HepG2 (cell line): Measurements from ENCODE around the gene NOX3. TPM values are rescaled to one million over a fixed set of nuclear protein-coding genes. Genes with fewer than 3 reads are reported as not detected.
A peak's percentile ranks its signal among the peaks of the same experiment; 100 is the strongest.

Source experiments
- ATAD3A ChIP-seq: sonication (generic); formaldehyde crosslinking; IDR thresholded peaks from 2 replicates; pipeline ENCODE4 v1.4.0; 2020; ENCODE audit warnings: missing genetic modification reagents
- BRCA1 ChIP-seq: sonication (generic); formaldehyde crosslinking; IDR thresholded peaks from 2 replicates; pipeline ENCODE4 v1.4.0; 2020; ENCODE audit warnings: missing genetic modification reagents
- CREB1 ChIP-seq, 2 experiments: fragments of 450-650 bp in 1 of 2; IDR thresholded peaks; 2 replicates each; pipeline ENCODE4 v1.6.1; 2016 to 2017; ENCODE audit warnings: control low read depth in 1 of 2, mild to moderate bottlenecking in 1 of 2, missing compliant biosample characterization in 1 of 2, missing genetic modification characterization in 1 of 2
- EEA1 ChIP-seq: sonication (generic); formaldehyde crosslinking; IDR thresholded peaks from 2 replicates; pipeline ENCODE4 v1.5.1; 2020; ENCODE audit warnings: mild to moderate bottlenecking, missing genetic modification reagents, borderline replicate concordance
- ESRRA ChIP-seq: sonication (generic); formaldehyde crosslinking; IDR thresholded peaks from 2 replicates; pipeline ENCODE4 v1.5.1; 2020; ENCODE audit warnings: mild to moderate bottlenecking, low read depth, missing genetic modification reagents
- HNF4G ChIP-seq, 2 experiments: sonication (generic) in 1 of 2; formaldehyde crosslinking in 1 of 2; IDR thresholded peaks; 2 replicates each; pipeline versions ENCODE4 v1.4.0 to v1.6.1; 2011 to 2020; ENCODE audit warnings: borderline replicate concordance in 2 of 2, low read depth in 2 of 2, mild to moderate bottlenecking in 2 of 2, low read length in 1 of 2, missing genetic modification reagents in 1 of 2, moderate library complexity in 1 of 2
- KAT2B ChIP-seq: fragments of 150-350 bp; IDR thresholded peaks from 2 replicates; pipeline ENCODE4 v1.6.1; 2014; ENCODE audit warnings: low read depth, low read length, borderline replicate concordance
- KLF12 ChIP-seq: sonication (generic); formaldehyde crosslinking; IDR thresholded peaks from 2 replicates; pipeline ENCODE4 v1.4.0; 2020; ENCODE audit warnings: missing genetic modification reagents, borderline replicate concordance
- MEIS1 ChIP-seq: sonication (generic); formaldehyde crosslinking; IDR thresholded peaks from 2 replicates; pipeline ENCODE4 v1.9.0; 2021; ENCODE audit warnings: mild to moderate bottlenecking, missing genetic modification reagents, moderate library complexity, borderline replicate concordance
- MTF1 ChIP-seq: sonication (generic); formaldehyde crosslinking; IDR thresholded peaks from 2 replicates; pipeline ENCODE4 v1.5.0; 2020; ENCODE audit warnings: missing genetic modification reagents
- PHF5A ChIP-seq: IDR thresholded peaks from one replicate; pipeline ENCODE4 v1.6.1; 2018; ENCODE audit warnings: low read depth, missing genetic modification reagents; ENCODE audit not compliant: unreplicated experiment
- SAP130 ChIP-seq: IDR thresholded peaks from 2 replicates; pipeline ENCODE4 v1.6.1; 2016; ENCODE audit warnings: low read depth
- SCMH1 ChIP-seq: sonication (generic); formaldehyde crosslinking; IDR thresholded peaks from 2 replicates; pipeline ENCODE4 v1.9.0; 2021; ENCODE audit warnings: missing genetic modification reagents, mild to moderate bottlenecking, borderline replicate concordance
- SMYD3 ChIP-seq: sonication (generic); formaldehyde crosslinking; IDR thresholded peaks from 2 replicates; pipeline ENCODE4 v1.8.1; 2023; ENCODE audit warnings: mild to moderate bottlenecking, missing genetic modification reagents
- TEAD2 ChIP-seq: sonication (generic); formaldehyde crosslinking; IDR thresholded peaks from 2 replicates; pipeline ENCODE4 v1.9.0; 2021; ENCODE audit warnings: missing genetic modification reagents
- XRCC5 ChIP-seq: fragments of 200-400 bp; formaldehyde crosslinking; optimal IDR thresholded peaks from 2 replicates; pipeline ENCODE3; 2017; ENCODE audit warnings: mild to moderate bottlenecking, low read length
- ZBTB7A ChIP-seq: sonication (generic); formaldehyde crosslinking; IDR thresholded peaks from 2 replicates; pipeline ENCODE4 v1.8.0; 2022; ENCODE audit warnings: mild to moderate bottlenecking, missing genetic modification reagents
- ZFP36L1 ChIP-seq: sonication (generic); formaldehyde crosslinking; IDR thresholded peaks from 2 replicates; pipeline ENCODE4 v1.8.0; 2022; ENCODE audit warnings: mild to moderate bottlenecking, missing genetic modification reagents, moderate library complexity
- ZNF441 ChIP-seq: sonication (generic); formaldehyde crosslinking; IDR thresholded peaks from 2 replicates; pipeline ENCODE4 v1.7.0; 2021; ENCODE audit warnings: missing genetic modification reagents, borderline replicate concordance
- ZNF451 ChIP-seq: sonication (generic); formaldehyde crosslinking; IDR thresholded peaks from 2 replicates; pipeline ENCODE4 v1.5.0; 2020; ENCODE audit warnings: mild to moderate bottlenecking, missing genetic modification reagents
- ZNF570 ChIP-seq: sonication (generic); formaldehyde crosslinking; IDR thresholded peaks from 2 replicates; pipeline ENCODE4 v1.4.0; 2020; ENCODE audit warnings: mild to moderate bottlenecking, missing genetic modification reagents, borderline replicate concordance
- polyA plus RNA-seq, 8 experiments: library from polyadenylated mRNA; depleted of rRNA in 3 of 8; stranded (reverse) in 7 of 8; unstranded in 1 of 8; fragments of >200 nt; fragmentation: Illumina TruSeq in 4 of 8; extraction: Trizol in 4 of 8; gene quantifications; 2 replicates each; pipeline versions ENCODE4 v1.2.1 to v1.2.3, GENCODE V29; 2011 to 2016; ENCODE audit warnings: low read depth in 4 of 8, missing spikeins in 1 of 8, mixed read lengths in 1 of 8; ENCODE audit not compliant: insufficient read depth in 1 of 8
- total RNA-seq, 5 experiments: library from RNA; depleted of rRNA; stranded (reverse); fragments of >200 nt; fragmentation: Illumina TruSeq; extraction: Trizol; gene quantifications; 2 replicates each; pipeline ENCODE4 v1.2.3, GENCODE V29; 2016; ENCODE audit warnings: low read depth in 1 of 5
- TF ChIP-seq, protein P1 (sequence below): sonication (generic); formaldehyde crosslinking; IDR thresholded peaks from 2 replicates; pipeline ENCODE4 v1.5.1; 2020; ENCODE audit warnings: missing genetic modification reagents, mild to moderate bottlenecking, borderline replicate concordance
- TF ChIP-seq, protein P2 (sequence below): sonication (generic); formaldehyde crosslinking; IDR thresholded peaks from 2 replicates; pipeline ENCODE4 v1.5.0; 2020; ENCODE audit warnings: missing genetic modification reagents, mild to moderate bottlenecking, borderline replicate concordance
- TF ChIP-seq, protein P3 (sequence below): sonication (generic); formaldehyde crosslinking; IDR thresholded peaks from 2 replicates; pipeline ENCODE4 v1.8.0; 2022; ENCODE audit warnings: missing genetic modification reagents, mild to moderate bottlenecking, borderline replicate concordance
- TF ChIP-seq, protein P4 (sequence below): sonication (generic); formaldehyde crosslinking; IDR thresholded peaks from 2 replicates; pipeline ENCODE4 v1.5.1; 2020; ENCODE audit warnings: missing genetic modification reagents, mild to moderate bottlenecking, borderline replicate concordance

The NOX3 gene
- total and polyA plus RNA-seq, 2 of the 13 experiments (the other 11 are each of a cell fraction or from before 2014, with no cell fraction given): 0.09 to 0.18 TPM

DNA sequence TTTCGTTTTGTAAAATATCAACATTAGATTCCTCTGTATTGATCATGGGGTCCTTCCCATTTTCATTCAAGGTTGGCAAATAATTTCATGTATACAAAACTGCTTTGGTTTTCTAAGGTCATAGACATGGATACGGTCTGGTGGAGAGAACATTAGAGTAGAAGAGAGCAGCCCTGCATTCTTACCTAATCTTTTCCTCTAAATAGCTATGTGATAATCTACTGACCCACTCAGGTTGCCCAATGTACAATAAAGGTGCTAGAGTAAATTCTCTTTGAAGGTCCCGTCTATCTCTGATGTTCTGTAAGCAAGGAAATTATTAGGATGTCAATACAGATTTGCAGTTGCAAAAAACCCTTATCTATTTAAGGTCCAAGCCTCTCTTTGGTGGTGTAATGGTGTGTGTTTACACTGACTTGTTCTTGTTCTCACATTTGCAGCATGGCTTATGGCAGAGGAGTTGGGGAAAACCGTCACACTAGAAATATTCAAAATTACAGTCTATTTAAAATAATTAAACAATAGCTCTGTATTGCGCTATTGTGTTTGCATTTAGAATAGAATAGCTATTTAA lies 31.2 kb upstream of the NOX3 start (continued):
- TF ChIP-seq ZNF570 (CRISPR knock-in tag): 0 out of 2 replicates have a peak, but pooled peaks have one; percentile 62
- TF ChIP-seq ZFP36L1 (CRISPR knock-in tag): peak; percentile 69; the same call in 1 of the 2 replicates
- peak; percentile 89 for TF ChIP-seq HNF4G (IDR thresholded peaks at IDR 0.05; ENCODE audit: borderline replicate concordance, low read depth, low read length)
- 0 out of 2 replicates have a peak, but pooled peaks have one; percentile 55 for TF ChIP-seq HNF4G (CRISPR knock-in tag; IDR thresholded peaks at IDR 0.05; ENCODE audit: borderline replicate concordance, low read depth)
- TF ChIP-seq, protein P1, sequence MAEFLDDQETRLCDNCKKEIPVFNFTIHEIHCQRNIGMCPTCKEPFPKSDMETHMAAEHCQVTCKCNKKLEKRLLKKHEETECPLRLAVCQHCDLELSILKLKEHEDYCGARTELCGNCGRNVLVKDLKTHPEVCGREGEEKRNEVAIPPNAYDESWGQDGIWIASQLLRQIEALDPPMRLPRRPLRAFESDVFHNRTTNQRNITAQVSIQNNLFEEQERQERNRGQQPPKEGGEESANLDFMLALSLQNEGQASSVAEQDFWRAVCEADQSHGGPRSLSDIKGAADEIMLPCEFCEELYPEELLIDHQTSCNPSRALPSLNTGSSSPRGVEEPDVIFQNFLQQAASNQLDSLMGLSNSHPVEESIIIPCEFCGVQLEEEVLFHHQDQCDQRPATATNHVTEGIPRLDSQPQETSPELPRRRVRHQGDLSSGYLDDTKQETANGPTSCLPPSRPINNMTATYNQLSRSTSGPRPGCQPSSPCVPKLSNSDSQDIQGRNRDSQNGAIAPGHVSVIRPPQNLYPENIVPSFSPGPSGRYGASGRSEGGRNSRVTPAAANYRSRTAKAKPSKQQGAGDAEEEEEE (CRISPR knock-in tag): no peak; the same call in 1 of the 2 replicates
- 0 out of 2 replicates have a peak, but pooled peaks have one; percentile 59 for TF ChIP-seq ESRRA (CRISPR knock-in tag)
- no peak for TF ChIP-seq EEA1 (CRISPR knock-in tag)
- peak; percentile 56 for TF ChIP-seq PHF5A (CRISPR knock-in tag)
- TF ChIP-seq CREB1 (IDR thresholded peaks at IDR 0.05): peak; percentile 47; the same call in 1 of the 2 replicates
- peak; percentile 89 for TF ChIP-seq CREB1 (CRISPR knock-in tag; IDR thresholded peaks at IDR 0.05)
- TF ChIP-seq SCMH1: no peak
- TF ChIP-seq, protein P2, sequence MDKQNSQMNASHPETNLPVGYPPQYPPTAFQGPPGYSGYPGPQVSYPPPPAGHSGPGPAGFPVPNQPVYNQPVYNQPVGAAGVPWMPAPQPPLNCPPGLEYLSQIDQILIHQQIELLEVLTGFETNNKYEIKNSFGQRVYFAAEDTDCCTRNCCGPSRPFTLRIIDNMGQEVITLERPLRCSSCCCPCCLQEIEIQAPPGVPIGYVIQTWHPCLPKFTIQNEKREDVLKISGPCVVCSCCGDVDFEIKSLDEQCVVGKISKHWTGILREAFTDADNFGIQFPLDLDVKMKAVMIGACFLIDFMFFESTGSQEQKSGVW (CRISPR knock-in tag): no peak
- TF ChIP-seq KAT2B: no peak
- TF ChIP-seq MEIS1: peak; percentile 94
- TF ChIP-seq SMYD3 (CRISPR knock-in tag): no peak; the same call in 1 of the 2 replicates
- TF ChIP-seq ZNF441 (CRISPR knock-in tag): no peak; the same call in 1 of the 2 replicates
- TF ChIP-seq MTF1 (CRISPR knock-in tag): no peak; the same call in 1 of the 2 replicates
- TF ChIP-seq, protein P3, sequence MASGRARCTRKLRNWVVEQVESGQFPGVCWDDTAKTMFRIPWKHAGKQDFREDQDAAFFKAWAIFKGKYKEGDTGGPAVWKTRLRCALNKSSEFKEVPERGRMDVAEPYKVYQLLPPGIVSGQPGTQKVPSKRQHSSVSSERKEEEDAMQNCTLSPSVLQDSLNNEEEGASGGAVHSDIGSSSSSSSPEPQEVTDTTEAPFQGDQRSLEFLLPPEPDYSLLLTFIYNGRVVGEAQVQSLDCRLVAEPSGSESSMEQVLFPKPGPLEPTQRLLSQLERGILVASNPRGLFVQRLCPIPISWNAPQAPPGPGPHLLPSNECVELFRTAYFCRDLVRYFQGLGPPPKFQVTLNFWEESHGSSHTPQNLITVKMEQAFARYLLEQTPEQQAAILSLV: no peak
- TF ChIP-seq KLF12 (CRISPR knock-in tag): peak; percentile 48; the same call in 1 of the 2 replicates
- 0 out of 2 replicates have a peak, but pooled peaks have one; percentile 38 for TF ChIP-seq ZNF451 (CRISPR knock-in tag)
- no peak for TF ChIP-seq XRCC5
- TF ChIP-seq, protein P4, sequence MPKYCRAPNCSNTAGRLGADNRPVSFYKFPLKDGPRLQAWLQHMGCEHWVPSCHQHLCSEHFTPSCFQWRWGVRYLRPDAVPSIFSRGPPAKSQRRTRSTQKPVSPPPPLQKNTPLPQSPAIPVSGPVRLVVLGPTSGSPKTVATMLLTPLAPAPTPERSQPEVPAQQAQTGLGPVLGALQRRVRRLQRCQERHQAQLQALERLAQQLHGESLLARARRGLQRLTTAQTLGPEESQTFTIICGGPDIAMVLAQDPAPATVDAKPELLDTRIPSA (CRISPR knock-in tag): no peak; the same call in 1 of the 2 replicates
- peak; percentile 92 for TF ChIP-seq SAP130 (CRISPR knock-in tag)
- TF ChIP-seq ZBTB7A (CRISPR knock-in tag): no peak
- TF ChIP-seq TEAD2 (CRISPR knock-in tag): no peak
- TF ChIP-seq BRCA1 (CRISPR knock-in tag): 0 out of 2 replicates have a peak, but pooled peaks have one; percentile 48
- no peak for TF ChIP-seq ATAD3A (CRISPR knock-in tag)
